ENCODE measurements around the gene TMEM59L.

DNA sequence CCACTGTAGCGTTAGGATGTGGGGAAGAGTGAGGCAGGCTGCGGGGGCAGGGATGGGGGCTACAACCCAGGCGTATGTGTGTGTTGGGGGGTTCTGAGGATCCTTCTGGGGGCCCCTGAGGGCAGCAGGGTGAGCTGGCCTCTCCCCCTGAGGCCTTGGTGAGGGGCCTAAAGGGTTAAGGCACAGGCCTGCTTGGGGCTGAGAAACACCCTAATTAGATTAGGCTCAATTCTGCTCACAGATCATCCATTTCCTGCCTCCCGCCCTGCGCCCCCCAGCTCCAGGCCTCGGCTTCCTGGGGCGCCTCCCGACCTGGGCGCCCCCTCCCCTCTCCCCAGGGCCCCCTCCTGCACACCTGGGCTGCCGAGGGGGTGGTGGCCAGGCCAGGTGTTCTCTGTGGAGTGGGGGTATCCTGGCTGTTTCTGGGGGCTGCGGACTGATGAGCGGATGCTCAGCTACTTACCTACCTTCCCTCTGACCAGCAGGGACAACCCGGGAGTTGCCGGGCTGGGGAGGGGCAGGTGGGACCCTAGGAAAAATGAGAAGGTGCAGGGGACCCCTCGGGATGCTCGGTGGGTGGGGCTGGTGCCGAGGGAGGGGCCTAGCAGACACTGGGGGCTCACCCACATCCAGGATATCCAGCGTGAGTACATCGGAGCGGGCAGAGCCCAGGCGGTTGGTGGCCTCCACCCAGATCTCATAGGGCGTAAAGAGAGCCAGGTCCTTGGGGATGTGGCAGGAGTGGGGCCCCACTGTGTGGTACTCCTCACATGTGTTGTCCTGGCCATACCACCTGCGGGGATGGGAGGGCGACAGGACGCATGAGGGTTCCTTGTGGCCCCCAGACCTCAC is 14.6 kb upstream of the TMEM59L start:
- TF ChIP-seq, protein P1, sequence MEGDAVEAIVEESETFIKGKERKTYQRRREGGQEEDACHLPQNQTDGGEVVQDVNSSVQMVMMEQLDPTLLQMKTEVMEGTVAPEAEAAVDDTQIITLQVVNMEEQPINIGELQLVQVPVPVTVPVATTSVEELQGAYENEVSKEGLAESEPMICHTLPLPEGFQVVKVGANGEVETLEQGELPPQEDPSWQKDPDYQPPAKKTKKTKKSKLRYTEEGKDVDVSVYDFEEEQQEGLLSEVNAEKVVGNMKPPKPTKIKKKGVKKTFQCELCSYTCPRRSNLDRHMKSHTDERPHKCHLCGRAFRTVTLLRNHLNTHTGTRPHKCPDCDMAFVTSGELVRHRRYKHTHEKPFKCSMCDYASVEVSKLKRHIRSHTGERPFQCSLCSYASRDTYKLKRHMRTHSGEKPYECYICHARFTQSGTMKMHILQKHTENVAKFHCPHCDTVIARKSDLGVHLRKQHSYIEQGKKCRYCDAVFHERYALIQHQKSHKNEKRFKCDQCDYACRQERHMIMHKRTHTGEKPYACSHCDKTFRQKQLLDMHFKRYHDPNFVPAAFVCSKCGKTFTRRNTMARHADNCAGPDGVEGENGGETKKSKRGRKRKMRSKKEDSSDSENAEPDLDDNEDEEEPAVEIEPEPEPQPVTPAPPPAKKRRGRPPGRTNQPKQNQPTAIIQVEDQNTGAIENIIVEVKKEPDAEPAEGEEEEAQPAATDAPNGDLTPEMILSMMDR (conservative IDR thresholded peaks at IDR 0.05 in 1 of 2, IDR thresholded peaks at IDR 0.05 in 1 of 2; ENCODE audit: low read depth in 1 of 2, low read length in 2 of 2): no peak
- TF ChIP-seq EZH2 (IDR thresholded peaks at IDR 0.05; ENCODE audit: low read length, missing control alignments): no peak

Measured in fibroblast of lung (primary cell).